ENCODE measurements around the gene KLHL7.

KLHL7 gene

DNA sequence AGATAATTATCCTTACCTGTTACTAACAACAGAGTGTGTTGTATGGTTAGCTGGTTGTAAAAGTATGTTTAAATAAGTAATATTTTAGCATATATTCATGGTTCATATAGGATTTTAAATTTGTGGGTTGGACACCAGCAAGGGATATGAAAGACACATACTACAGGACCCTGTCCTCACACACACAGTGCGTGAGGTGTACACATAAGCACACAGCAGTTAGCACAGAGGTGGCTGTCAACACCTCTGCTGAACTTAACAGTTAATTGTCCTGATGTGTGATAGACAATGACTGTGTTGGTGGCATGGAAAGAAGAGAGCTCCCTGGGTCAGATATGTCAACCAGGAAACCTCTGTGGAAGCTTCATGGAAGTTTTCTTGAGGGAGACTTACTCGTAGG lies 53.0 kb downstream of the KLHL7 start:
- TF ChIP-seq, protein P1, sequence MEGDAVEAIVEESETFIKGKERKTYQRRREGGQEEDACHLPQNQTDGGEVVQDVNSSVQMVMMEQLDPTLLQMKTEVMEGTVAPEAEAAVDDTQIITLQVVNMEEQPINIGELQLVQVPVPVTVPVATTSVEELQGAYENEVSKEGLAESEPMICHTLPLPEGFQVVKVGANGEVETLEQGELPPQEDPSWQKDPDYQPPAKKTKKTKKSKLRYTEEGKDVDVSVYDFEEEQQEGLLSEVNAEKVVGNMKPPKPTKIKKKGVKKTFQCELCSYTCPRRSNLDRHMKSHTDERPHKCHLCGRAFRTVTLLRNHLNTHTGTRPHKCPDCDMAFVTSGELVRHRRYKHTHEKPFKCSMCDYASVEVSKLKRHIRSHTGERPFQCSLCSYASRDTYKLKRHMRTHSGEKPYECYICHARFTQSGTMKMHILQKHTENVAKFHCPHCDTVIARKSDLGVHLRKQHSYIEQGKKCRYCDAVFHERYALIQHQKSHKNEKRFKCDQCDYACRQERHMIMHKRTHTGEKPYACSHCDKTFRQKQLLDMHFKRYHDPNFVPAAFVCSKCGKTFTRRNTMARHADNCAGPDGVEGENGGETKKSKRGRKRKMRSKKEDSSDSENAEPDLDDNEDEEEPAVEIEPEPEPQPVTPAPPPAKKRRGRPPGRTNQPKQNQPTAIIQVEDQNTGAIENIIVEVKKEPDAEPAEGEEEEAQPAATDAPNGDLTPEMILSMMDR (IDR thresholded peaks at IDR 0.05; ENCODE audit: low read depth, low read length) = no peak
- no peak for TF ChIP-seq EZH2phosphoT487 (IDR thresholded peaks at IDR 0.05; ENCODE audit: low read depth)

DNA sequence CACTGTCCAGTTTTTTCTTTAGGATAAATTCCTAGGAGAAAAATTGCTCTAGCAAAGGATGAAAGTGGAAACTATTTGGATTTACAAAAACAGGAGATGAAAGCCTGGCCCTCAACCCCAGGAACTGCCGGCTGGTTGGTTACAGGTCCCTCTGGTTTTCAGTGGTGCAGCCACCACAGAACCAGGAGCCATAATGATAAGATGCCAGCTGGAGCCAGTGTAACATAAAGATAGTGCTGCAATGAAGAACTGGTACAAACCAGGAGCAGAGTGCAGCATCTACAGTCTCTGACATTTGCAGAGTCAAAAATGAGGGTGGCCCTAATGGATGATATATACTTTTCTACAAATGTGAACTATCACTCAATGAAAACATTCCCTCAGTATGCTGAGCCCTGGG lies 55.9 kb downstream of the KLHL7 start:
- Histone ChIP-seq H3K36me3 (replicated peaks; ENCODE audit: low read depth, low read length) (no peaks in the 10 kb centered on the region), H3K27me3 (ENCODE audit: low read depth, low read length) (no peaks in the 10 kb centered on the region), H2AFZ (ENCODE audit: low read depth, low read length) (no peak overlapping the region), H3K4me3 (ENCODE audit: low read length) (no peak overlapping the region), H3K9me3 (ENCODE audit: insufficient read depth, low read length) (no peaks in the 10 kb centered on the region), H4K20me1 (ENCODE audit: insufficient read depth, low read length) (no peaks in the 10 kb centered on the region), H3K79me2 (ENCODE audit: low read length) (no peaks in the 10 kb centered on the region), H3K4me2 (ENCODE audit: low read length) (no peak overlapping the region), H3K9ac (ENCODE audit: low read length) (no peak overlapping the region), H3K4me1 (ENCODE audit: low read length) (no peaks in the 10 kb centered on the region), H3K27ac (ENCODE audit: low read length) (no peak overlapping the region)
- no peak for TF ChIP-seq EZH2phosphoT487 (IDR thresholded peaks at IDR 0.05; ENCODE audit: low read depth)

More for the DNA sequence above, 53.0 kb downstream of the KLHL7 start:
- no peak overlapping the region for H2AFZ ChIP-seq (ENCODE audit: low read depth, low read length)
- H3K36me3 ChIP-seq (replicated peaks; ENCODE audit: low read depth, low read length) = no peaks in the 10 kb centered on the region
- no peak overlapping the region for H3K4me3 ChIP-seq (ENCODE audit: low read length)
- no peak overlapping the region for H3K4me2 ChIP-seq (ENCODE audit: low read length)
- no peaks in the 10 kb centered on the region for H3K9me3 ChIP-seq (ENCODE audit: insufficient read depth, low read length)
- H3K27me3 ChIP-seq (ENCODE audit: low read depth, low read length) = no peaks in the 10 kb centered on the region
- H3K27ac ChIP-seq (ENCODE audit: low read length) = no peak overlapping the region
- no peaks in the 10 kb centered on the region for H4K20me1 ChIP-seq (ENCODE audit: insufficient read depth, low read length)
- H3K4me1 ChIP-seq (ENCODE audit: low read length) = no peaks in the 10 kb centered on the region
- H3K79me2 ChIP-seq (ENCODE audit: low read length) = no peaks in the 10 kb centered on the region
- no peak overlapping the region for H3K9ac ChIP-seq (ENCODE audit: low read length)

DNA sequence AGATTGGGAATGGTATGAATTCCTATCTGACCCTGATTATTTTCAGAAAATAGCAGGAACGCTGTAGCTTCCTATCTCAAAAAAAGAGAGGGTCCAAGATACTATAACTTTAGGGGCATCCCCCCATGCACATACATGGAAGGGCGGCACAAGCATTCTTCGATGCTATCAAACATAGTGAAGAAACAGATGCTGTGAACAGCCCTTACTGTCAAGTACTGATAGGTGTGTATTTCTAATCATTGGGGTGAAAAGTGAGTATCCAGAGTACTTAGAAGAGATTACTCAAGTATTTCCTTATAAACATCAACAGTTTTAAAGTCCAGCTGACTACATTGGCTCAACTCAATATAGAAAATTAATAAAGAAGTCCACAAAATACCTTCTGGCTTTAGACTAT lies 59.3 kb downstream of the KLHL7 start:
- no peaks in the 10 kb centered on the region for H3K36me3 ChIP-seq (replicated peaks; ENCODE audit: low read depth, low read length)
- H3K4me2 ChIP-seq (ENCODE audit: low read length) = no peak overlapping the region
- no peaks in the 10 kb centered on the region for H4K20me1 ChIP-seq (ENCODE audit: insufficient read depth, low read length)
- H3K4me3 ChIP-seq (ENCODE audit: low read length) = no peak overlapping the region
- no peaks in the 10 kb centered on the region for H3K79me2 ChIP-seq (ENCODE audit: low read length)
- H3K9ac ChIP-seq (ENCODE audit: low read length) = no peak overlapping the region
- no peak overlapping the region for H3K27ac ChIP-seq (ENCODE audit: low read length)
- no peaks in the 10 kb centered on the region for H3K4me1 ChIP-seq (ENCODE audit: low read length)
- TF ChIP-seq, protein P1 (IDR thresholded peaks at IDR 0.05; ENCODE audit: low read depth, low read length) = no peak
- TF ChIP-seq EZH2phosphoT487 (IDR thresholded peaks at IDR 0.05; ENCODE audit: low read depth) = no peak
- H2AFZ ChIP-seq (ENCODE audit: low read depth, low read length) = no peak overlapping the region
- no peaks in the 10 kb centered on the region for H3K27me3 ChIP-seq (ENCODE audit: low read depth, low read length)
- H3K9me3 ChIP-seq (ENCODE audit: insufficient read depth, low read length) = no peaks in the 10 kb centered on the region

DNA sequence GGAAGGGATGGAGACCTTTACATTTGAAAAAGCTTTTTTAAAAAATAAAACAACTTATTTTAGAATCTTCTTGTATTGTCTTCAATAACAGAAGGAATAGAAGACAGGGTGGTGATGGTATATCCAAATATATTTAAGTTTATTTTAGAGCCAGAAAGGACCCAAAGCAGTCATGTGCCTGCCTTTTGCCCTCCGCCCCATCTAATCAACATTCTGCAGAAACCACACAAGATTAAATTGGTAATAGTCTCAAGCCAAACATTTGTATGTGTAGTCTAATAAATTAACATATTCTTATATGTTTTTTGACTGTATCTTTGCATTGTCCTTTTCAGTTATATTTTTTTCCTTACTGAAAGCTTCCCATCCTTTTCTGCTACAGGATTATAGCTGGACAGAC lies 59.7 kb downstream of the KLHL7 start:
- TF ChIP-seq, protein P1 (IDR thresholded peaks at IDR 0.05; ENCODE audit: low read depth, low read length) = no peak
- no peak for TF ChIP-seq EZH2phosphoT487 (IDR thresholded peaks at IDR 0.05; ENCODE audit: low read depth)
- no peaks in the 10 kb centered on the region for H3K4me1 ChIP-seq (ENCODE audit: low read length)
- no peak overlapping the region for H3K4me2 ChIP-seq (ENCODE audit: low read length)
- H3K4me3 ChIP-seq (ENCODE audit: low read length) = no peak overlapping the region
- H3K27ac ChIP-seq (ENCODE audit: low read length) = no peak overlapping the region
- H3K36me3 ChIP-seq (replicated peaks; ENCODE audit: low read depth, low read length) = no peaks in the 10 kb centered on the region
- no peaks in the 10 kb centered on the region for H3K27me3 ChIP-seq (ENCODE audit: low read depth, low read length)
- no peak overlapping the region for H3K9ac ChIP-seq (ENCODE audit: low read length)
- H3K79me2 ChIP-seq (ENCODE audit: low read length) = no peaks in the 10 kb centered on the region
- H2AFZ ChIP-seq (ENCODE audit: low read depth, low read length) = no peak overlapping the region
- H3K9me3 ChIP-seq (ENCODE audit: insufficient read depth, low read length) = no peaks in the 10 kb centered on the region
- H4K20me1 ChIP-seq (ENCODE audit: insufficient read depth, low read length) = no peaks in the 10 kb centered on the region

DNA sequence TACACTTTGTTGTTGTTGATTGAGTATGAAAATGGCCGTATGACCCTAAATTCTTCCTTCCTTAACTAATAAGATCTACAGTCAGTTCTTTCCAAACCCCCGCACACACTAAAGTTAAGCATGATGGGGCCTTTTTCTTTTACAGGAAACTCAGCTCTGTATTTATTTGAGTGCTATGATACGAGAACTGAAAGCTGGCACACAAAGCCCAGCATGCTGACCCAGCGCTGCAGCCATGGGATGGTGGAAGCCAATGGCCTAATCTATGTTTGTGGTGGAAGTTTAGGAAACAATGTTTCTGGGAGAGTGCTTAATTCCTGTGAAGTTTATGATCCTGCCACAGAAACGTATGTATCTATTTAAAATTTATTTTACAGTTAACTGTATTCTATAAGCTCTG lies 62.1 kb downstream of the KLHL7 start:
- Histone ChIP-seq H2AFZ (ENCODE audit: low read depth, low read length) (no peak overlapping the region), H3K4me3 (ENCODE audit: low read length) (no peak overlapping the region), H3K36me3 (replicated peaks; ENCODE audit: low read depth, low read length) (no peaks in the 10 kb centered on the region), H3K4me1 (ENCODE audit: low read length) (no peaks in the 10 kb centered on the region), H3K9ac (ENCODE audit: low read length) (no peak overlapping the region), H3K4me2 (ENCODE audit: low read length) (no peak overlapping the region), H4K20me1 (ENCODE audit: insufficient read depth, low read length) (no peaks in the 10 kb centered on the region), H3K79me2 (ENCODE audit: low read length) (no peaks in the 10 kb centered on the region), H3K27me3 (ENCODE audit: low read depth, low read length) (no peaks in the 10 kb centered on the region), H3K9me3 (ENCODE audit: insufficient read depth, low read length) (no peaks in the 10 kb centered on the region), H3K27ac (ENCODE audit: low read length) (no peak overlapping the region)
- TF ChIP-seq, protein P1 (IDR thresholded peaks at IDR 0.05; ENCODE audit: low read depth, low read length) = no peak
- no peak for TF ChIP-seq EZH2phosphoT487 (IDR thresholded peaks at IDR 0.05; ENCODE audit: low read depth)
